Activated naive CD8-positive, alpha-beta T cell treated with anti-CD3 and anti-CD28 coated beads for 36 hours (primary cell): ENCODE data around the gene TICAM2. TPM values are rescaled to one million over a fixed set of nuclear protein-coding genes. Genes with fewer than 3 reads are reported as not detected.
A peak's percentile ranks its signal among the peaks of the same experiment; 100 is the strongest.

ENCODE experiments used
- DNase-seq: peaks from one replicate; pipeline ENCODE4 v3.0.0; 2021
- H3K27ac Mint-ChIP-seq: one replicate; pipeline ENCODE4 v1.8.0; 2022; ENCODE audit warnings: mild to moderate bottlenecking, moderate library complexity, mixed read lengths
- H3K27me3 Mint-ChIP-seq: one replicate; pipeline ENCODE4 v1.8.0; 2022; ENCODE audit warnings: mild to moderate bottlenecking, mixed read lengths
- H3K36me3 Mint-ChIP-seq: one replicate; pipeline ENCODE4 v1.8.0; 2021; ENCODE audit warnings: mild to moderate bottlenecking, mixed read lengths
- H3K4me1 Mint-ChIP-seq: one replicate; pipeline ENCODE4 v1.8.0; 2021; ENCODE audit warnings: mixed read lengths
- H3K4me3 Mint-ChIP-seq: one replicate; pipeline ENCODE4 v1.8.0; 2022; ENCODE audit warnings: mild to moderate bottlenecking, moderate library complexity, mixed read lengths
- H3K9me3 Mint-ChIP-seq: one replicate; pipeline ENCODE4 v1.8.0; 2022; ENCODE audit warnings: mixed read lengths
- total RNA-seq, 2 experiments: library from RNA; stranded (reverse); gene quantifications; one replicate each; pipeline ENCODE4 v1.2.3, GENCODE V29; 2021

TICAM2 gene
- total RNA-seq, 2 experiments from 2014 or later = 0.82 to 1.1 TPM

DNA sequence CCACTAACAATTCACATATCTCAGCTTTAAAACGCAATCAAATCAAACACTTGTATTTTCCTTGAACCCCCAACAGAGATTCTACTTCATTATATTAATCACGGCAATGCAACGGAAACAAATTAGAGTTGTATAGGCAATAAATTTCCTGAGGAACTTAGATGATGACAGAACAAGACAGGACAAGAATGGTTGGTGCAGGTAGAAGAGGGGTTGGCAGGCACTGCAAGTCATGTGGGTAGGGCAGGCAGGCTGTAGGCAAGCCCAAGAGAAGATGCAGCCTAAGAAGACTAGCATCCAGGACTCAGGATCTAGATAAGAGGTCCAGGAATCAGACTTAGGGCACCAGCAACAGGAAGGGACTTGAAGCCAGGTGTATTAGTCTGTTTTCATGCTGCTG is 41.1 kb downstream of the TICAM2 start:
- DNase-seq = no peak
- no peaks in the 10 kb centered on the region for H3K9me3 Mint-ChIP-seq
- H3K4me3 Mint-ChIP-seq = no peak overlapping the region
- no peak overlapping the region for H3K27ac Mint-ChIP-seq
- no peaks in the 10 kb centered on the region for H3K36me3 Mint-ChIP-seq
- H3K4me1 Mint-ChIP-seq = no peaks in the 10 kb centered on the region
- peaks cover 14% of the 10 kb centered on the region for H3K27me3 Mint-ChIP-seq

DNA sequence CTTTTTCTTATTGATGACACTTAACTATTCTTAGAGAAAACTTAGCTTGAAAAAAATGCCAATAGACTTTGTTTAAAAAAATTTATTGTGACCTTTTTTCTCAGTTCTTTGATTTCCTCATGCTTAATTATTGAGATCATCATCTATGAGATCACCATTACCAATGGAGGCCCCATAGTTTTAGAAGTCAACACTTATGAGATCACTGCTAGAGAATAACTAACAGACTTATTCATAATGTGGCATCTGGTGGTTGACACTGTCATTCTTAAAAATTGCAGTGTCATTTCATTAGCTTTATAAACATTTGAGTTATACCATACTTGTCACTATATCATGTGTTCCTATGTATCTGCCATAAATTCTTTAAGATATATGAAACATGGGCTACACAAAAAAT is 42.8 kb downstream of the TICAM2 start:
- DNase-seq = no peak
- H3K27me3 Mint-ChIP-seq = peaks cover 11% of the 10 kb centered on the region
- H3K27ac Mint-ChIP-seq = no peak overlapping the region
- H3K4me1 Mint-ChIP-seq = no peaks in the 10 kb centered on the region
- no peak overlapping the region for H3K4me3 Mint-ChIP-seq
- no peaks in the 10 kb centered on the region for H3K36me3 Mint-ChIP-seq
- H3K9me3 Mint-ChIP-seq = no peaks in the 10 kb centered on the region

DNA sequence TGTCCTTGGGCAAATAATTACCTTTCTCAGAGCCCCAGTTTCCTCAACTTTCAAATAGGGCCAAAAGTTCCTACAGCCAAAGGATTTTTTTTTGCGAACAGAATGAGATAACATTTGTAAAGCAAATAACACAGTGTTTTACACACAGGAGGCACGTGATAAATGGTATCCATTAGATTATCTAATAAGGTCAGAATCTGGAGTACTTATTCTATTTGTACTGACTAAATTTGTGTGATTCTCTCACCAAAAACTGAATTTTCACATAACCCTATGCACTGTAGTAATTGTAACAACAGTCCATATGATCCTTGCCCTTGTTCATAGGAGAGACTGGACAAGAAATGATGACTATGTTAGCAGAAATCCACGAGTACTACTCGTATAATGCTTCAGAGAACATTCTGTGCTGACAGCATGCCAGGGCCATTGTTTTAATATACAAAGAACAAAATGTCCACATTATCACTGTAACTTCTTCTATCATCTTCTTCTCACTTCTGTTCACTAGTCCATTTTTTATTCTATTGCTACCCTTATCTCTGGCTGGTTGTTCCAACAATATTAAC is 43.8 kb downstream of the TICAM2 start:
- no peaks in the 10 kb centered on the region for H3K36me3 Mint-ChIP-seq
- no peaks in the 10 kb centered on the region for H3K9me3 Mint-ChIP-seq
- no peaks in the 10 kb centered on the region for H3K4me1 Mint-ChIP-seq
- peaks cover 11% of the 10 kb centered on the region for H3K27me3 Mint-ChIP-seq
- H3K4me3 Mint-ChIP-seq = no peak overlapping the region
- no peak overlapping the region for H3K27ac Mint-ChIP-seq
- DNase-seq = no peak

DNA sequence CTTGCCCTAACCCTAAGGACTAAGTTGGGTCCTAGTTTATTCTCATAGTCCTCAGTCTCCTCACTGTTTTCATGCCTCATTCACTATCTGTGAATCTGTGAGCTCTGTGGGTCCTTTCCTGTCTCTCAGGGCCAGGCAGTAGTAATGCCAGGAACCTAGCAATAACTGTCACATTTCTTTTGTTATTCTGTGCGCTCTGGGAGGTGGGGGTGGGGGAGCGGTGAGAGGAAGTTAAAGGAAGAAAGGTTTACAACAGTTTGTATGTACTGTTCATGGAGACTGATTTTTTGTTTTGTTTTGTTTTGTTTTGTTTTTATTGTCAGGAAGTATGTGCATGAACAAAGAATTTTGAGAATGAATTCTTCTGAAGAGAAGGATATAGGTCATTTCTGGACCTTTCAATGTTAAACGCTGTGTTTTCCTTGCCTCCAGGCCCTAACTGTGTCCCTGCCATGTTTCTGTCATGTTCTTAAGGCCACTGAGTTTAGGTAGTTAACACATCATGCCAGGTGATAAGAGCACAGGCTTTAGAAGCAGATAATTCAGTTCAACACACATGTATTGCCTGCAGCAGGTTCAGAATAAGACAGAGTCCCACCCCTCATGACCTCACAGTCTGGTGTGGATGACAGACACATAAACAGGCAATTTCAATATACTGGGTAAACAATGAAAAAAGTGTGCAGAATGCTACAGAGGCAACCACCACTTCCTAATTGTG is 44.5 kb downstream of the TICAM2 start:
- H3K4me1 Mint-ChIP-seq = no peaks in the 10 kb centered on the region
- H3K27ac Mint-ChIP-seq = no peak overlapping the region
- DNase-seq = no peak
- no peaks in the 10 kb centered on the region for H3K36me3 Mint-ChIP-seq
- H3K4me3 Mint-ChIP-seq = no peak overlapping the region
- H3K27me3 Mint-ChIP-seq = peaks cover 11% of the 10 kb centered on the region
- no peaks in the 10 kb centered on the region for H3K9me3 Mint-ChIP-seq

DNA sequence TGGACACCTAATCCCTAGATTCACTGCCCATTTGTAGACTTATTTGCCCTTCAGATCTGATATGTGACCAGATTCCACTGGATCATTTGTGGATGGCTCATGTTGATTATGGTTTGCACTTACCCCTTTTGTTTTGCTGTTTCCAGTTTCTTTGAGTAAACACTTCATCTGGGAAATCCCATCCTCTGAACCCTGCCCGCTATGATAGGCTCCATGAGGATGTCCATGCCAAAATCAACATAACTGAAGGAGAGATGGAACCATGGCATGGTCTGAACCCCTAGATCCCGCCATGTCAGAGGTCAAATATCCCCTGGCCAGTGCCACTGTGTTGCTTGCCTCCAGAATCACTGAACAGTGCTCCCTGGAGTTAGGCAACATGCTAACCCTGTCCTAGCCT is 46.0 kb downstream of the TICAM2 start:
- peaks cover 8% of the 10 kb centered on the region for H3K27me3 Mint-ChIP-seq
- no peak for DNase-seq
- H3K36me3 Mint-ChIP-seq = no peaks in the 10 kb centered on the region
- H3K9me3 Mint-ChIP-seq = no peaks in the 10 kb centered on the region
- H3K4me3 Mint-ChIP-seq = no peak overlapping the region
- no peaks in the 10 kb centered on the region for H3K4me1 Mint-ChIP-seq
- no peak overlapping the region for H3K27ac Mint-ChIP-seq

DNA sequence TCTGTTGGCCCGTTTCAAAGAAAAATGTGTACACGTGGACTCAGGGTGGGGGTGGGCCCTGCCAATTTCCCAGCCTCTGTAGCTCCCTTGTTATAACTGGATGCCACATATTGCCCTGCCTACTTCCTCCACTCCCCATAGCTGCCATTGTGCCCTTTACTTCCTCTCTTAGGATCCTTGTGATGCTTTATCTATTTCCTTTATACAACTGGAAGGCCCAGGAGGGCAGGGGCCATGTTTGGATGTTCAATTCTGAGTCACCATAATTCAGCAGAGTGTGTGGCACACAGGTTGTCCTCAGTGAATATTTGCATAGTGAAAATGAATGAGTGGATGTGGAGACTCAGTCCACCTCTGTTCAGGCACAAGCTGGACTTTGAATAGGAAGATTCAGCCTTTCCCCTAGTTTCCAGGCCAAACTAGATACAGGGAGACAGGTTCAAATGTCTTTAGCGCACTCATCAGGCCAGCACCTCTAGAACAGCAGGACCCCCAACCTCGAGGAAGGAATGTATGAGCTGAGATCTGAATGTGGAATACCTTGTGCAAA is 47.1 kb downstream of the TICAM2 start:
- H3K4me1 Mint-ChIP-seq = no peaks in the 10 kb centered on the region
- no peak for DNase-seq

DNA sequence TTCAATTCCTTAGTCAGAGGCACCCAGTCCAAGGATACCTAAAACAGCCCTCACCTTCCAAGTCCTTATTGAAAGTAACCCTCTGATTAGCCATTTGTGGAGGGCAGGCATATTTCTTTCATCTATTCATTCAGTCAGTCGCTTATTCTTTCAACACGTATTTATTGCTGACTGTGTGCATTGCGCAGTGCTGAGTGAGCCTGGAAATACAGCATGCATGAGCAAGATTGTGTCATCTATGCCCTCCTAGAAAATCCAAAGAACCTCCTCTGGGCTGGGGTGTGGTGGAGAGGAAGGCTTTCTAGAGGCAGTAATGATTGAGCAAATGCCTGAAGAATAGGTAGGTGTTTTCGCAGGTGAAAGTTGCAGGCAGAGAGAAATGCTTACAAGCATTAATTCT is 49.2 kb downstream of the TICAM2 start:
- Mint-ChIP-seq H3K36me3 (no peaks in the 10 kb centered on the region), H3K4me1 (peaks cover 4% of the 10 kb centered on the region), H3K27ac (no peak overlapping the region), H3K4me3 (no peak overlapping the region), H3K9me3 (no peaks in the 10 kb centered on the region), H3K27me3 (no peaks in the 10 kb centered on the region)
- DNase-seq = no peak

More for the DNA sequence above, 47.1 kb downstream of the TICAM2 start:
- no peak overlapping the region for H3K27ac Mint-ChIP-seq
- peaks cover 4% of the 10 kb centered on the region for H3K27me3 Mint-ChIP-seq
- H3K9me3 Mint-ChIP-seq = no peaks in the 10 kb centered on the region
- no peaks in the 10 kb centered on the region for H3K36me3 Mint-ChIP-seq
- H3K4me3 Mint-ChIP-seq = no peak overlapping the region

DNA sequence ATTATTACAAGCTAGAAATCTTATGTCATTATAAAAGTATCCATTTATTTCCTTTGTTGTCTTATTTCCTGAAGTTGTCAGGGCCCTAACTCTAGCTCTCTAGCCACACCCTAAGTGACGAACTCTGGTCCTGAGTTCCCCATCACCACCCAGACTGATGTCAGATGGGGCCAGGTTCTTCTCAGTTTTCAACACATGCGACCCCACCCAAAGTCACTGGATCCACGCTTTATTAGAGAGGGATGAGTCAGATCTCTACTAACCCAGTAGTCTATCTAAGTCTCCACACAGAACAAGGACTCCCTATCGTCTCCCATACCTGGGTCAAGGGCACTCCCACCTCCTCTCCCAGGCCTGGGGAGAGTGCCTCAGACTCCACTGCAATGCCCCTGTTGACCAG is 50.9 kb downstream of the TICAM2 start:
- Mint-ChIP-seq H3K9me3 (peaks cover 1% of the 10 kb centered on the region), H3K27ac (no peak overlapping the region), H3K4me3 (no peak overlapping the region), H3K27me3 (no peaks in the 10 kb centered on the region), H3K36me3 (peaks cover 2% of the 10 kb centered on the region), H3K4me1 (peaks cover 4% of the 10 kb centered on the region)
- no peak for DNase-seq

DNA sequence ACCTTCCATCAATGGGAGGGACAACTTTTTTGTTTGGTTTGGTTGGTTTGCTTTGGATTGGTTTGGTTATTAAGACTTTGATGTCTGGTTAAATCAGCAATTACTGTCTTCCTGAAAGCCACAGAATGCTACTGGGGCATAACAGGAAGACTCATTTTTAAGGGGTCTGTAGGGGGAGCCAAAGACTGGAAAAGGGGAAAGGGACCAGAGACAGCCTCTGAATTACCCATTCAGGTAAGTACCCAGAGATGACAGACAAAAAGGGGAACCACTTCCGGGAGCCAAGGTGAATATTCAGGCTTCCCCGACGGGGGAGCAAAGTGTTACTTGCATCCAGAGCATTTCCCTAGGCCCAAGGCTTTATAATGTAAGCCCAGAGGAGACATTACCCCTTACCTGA is 53.1 kb downstream of the TICAM2 start:
- Mint-ChIP-seq H3K4me3 (no peak overlapping the region), H3K4me1 (peaks cover 10% of the 10 kb centered on the region), H3K9me3 (peaks cover 7% of the 10 kb centered on the region), H3K27me3 (no peaks in the 10 kb centered on the region), H3K27ac (no peak overlapping the region), H3K36me3 (peaks cover 14% of the 10 kb centered on the region)
- peak; percentile 4 for DNase-seq

DNA sequence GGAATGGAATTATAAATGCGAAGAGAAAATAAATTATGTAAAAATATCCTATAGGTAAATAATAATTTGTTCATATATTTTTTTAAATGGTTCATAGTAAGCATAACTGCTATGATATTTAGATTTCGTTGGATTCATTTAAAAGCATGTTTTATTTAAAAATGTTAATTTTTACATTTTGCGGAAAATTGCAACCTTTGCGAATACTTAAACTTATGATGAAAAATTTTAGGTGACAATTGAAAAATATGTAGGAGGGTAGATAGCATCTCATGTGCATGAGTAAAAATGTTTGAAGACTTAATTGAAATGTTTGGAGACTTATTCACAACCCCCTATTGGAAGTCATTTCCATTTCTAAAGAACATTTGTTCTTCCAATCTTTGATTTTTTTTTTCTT is 53.6 kb downstream of the TICAM2 start:
- Mint-ChIP-seq H3K27ac (no peak overlapping the region), H3K4me3 (no peak overlapping the region), H3K4me1 (peaks cover 10% of the 10 kb centered on the region), H3K27me3 (no peaks in the 10 kb centered on the region), H3K9me3 (peaks cover 7% of the 10 kb centered on the region), H3K36me3 (peaks cover 15% of the 10 kb centered on the region)
- no peak for DNase-seq

DNA sequence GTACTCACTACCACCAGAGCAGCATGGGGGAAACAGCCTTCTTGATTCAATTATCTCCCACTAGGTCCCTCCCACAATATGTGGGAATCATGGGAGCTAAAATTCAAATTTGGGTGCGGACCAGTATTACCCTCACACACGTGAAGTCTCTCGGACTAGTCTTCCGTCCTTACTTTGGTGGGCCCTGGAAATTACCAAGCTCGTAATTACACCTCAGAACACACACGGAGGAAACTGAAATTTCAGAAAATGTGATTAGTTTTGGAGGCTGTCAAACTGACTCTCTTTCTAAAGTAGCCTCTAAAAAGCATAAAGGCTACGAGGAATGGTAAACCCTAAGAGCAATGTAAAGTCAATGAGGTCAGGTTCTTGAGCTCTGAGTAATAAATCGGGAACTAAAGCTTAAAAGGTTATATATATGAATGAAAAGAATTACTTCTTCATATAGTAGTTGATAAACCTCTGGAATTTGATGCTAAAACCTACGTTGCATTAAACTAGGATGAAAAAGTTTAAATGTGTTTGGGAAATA is 56.9 kb downstream of the TICAM2 start:
- no peak for DNase-seq
- H3K27me3 Mint-ChIP-seq = no peaks in the 10 kb centered on the region
- peak overlapping the region; percentile 98 for H3K27ac Mint-ChIP-seq
- H3K36me3 Mint-ChIP-seq = peaks cover 44% of the 10 kb centered on the region
- H3K4me1 Mint-ChIP-seq = peaks cover 35% of the 10 kb centered on the region
- H3K9me3 Mint-ChIP-seq = peaks cover 7% of the 10 kb centered on the region
- peak overlapping the region; percentile 97 for H3K4me3 Mint-ChIP-seq

DNA sequence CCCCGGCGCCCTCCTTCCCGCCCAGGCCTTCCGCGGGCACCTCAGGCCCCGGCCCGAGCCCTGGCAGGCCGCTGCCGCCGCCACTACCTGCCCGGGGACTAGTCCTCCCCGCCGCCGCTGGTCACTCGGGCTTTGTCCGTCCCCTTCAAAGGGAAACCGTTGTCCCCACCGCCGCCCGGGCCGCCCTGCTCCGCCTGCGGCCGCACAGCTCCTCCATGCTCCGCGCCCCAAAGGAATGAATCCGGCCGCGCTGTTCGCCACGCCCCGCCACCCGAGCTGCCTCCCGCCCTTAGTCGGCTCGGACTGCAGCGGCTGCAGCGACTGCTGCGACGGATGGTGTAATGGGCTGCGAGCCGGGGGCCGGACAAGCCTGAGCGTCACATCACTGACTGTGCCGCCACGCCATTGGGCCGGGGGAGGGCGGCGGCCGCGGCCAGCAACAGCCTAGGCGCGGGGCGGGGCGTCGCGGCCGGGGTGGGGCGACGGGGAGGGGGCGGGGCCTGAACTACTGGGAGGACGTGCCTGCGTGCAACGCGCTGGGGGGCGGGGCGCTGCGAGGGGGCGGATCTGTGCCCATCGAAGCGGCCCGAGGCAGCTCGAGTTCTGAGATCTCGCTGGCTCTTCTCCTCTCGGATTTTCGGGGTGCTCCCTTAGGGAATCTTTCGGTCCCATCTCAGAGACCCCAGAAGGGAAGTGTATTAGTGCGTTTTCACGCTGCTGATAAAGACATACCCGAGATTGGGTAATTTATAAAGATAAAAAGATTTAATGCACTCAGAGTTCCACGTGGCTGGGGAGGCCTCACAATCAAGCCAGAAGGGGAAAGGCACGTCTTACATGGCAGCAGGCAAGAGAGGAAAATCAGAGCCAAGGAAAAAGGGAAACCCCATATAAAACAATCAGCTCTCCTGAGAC is 57.6 kb downstream of the TICAM2 start, which contains the start of gene FEM1C:
TSS of gene FEM1C (minus strand) at position 340 of the 915 bp plus-strand sequence. CDS start 1,282 bp downstream, outside the sequence.
- H3K4me3 Mint-ChIP-seq = peak within 1 kb of the TSS; percentile 97
- H3K9me3 Mint-ChIP-seq = peaks cover 7% of the 10 kb centered on the region
- H3K4me1 Mint-ChIP-seq = peaks cover 42% of the 10 kb centered on the region
- H3K36me3 Mint-ChIP-seq = peaks cover 52% of the 10 kb centered on the region
- no peaks in the 10 kb centered on the region for H3K27me3 Mint-ChIP-seq
- peak; percentile 96 for DNase-seq
- H3K27ac Mint-ChIP-seq = peak within 1 kb of the TSS; percentile 98

DNA sequence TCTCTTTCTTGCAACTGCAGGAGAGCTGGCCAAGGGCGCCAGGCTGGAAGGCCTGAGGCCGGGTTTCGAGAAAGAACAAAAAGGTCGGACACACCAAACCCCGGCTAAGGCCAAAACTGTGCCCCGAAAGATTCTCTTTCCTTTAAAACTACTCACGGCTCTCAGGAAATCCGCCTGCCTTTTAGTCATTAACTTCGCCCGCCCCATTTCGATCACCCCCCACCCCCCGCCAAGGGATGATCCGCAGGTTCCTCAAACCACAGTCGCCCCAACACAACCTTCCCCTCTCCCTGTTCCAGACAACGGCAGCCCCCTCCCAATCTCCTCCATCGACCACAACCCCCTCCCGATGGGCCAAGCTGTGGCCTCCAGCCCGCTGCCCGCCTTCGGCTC is 58.2 kb downstream of the TICAM2 start:
- peaks cover 58% of the 10 kb centered on the region for H3K36me3 Mint-ChIP-seq
- H3K4me1 Mint-ChIP-seq = peaks cover 46% of the 10 kb centered on the region
- peaks cover 7% of the 10 kb centered on the region for H3K9me3 Mint-ChIP-seq
- peak overlapping the region; percentile 97 for H3K4me3 Mint-ChIP-seq
- peak overlapping the region; percentile 98 for H3K27ac Mint-ChIP-seq
- DNase-seq = no peak
- H3K27me3 Mint-ChIP-seq = no peaks in the 10 kb centered on the region

DNA sequence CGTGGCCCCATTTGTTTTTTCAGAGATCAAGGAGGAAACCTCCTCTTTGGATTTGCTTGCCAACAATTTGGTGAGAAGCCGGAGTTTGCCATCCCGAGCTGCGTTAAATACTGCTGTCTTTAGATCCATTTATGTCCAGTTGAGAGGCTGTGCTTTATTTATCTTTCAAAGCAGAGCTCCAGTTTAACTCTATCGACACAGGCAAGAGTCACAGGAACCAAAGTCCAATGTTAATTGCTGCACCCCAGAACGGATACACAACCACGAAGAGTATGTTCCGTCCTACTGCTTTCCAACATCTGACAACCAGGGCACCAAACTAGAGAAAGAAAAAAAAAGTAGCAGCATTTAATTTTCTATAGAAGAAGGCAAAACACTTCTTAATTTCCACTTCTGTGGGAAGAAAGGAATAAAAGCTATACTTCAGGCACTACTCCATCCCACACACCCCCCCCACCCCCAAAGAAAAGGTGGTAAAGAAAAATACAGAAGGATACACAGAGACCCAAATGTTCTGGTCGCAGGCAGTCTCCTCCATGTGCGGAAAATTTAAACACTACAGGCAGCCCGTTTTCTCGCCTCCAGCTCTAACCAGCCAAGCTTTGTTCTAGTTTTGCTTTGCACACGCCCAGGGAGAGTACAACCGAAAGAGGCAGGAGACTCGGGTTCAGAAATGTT is 58.8 kb downstream of the TICAM2 start:
- Mint-ChIP-seq H3K4me3 (peak overlapping the region; percentile 97), H3K9me3 (peaks cover 7% of the 10 kb centered on the region), H3K27ac (peak overlapping the region; percentile 98), H3K27me3 (no peaks in the 10 kb centered on the region), H3K36me3 (peaks cover 63% of the 10 kb centered on the region), H3K4me1 (peaks cover 50% of the 10 kb centered on the region)
- DNase-seq = peak; percentile 58
